Neural progenitor cell (in vitro differentiated cells): ENCODE results near the gene RHPN2. TPM values are rescaled to one million over a fixed set of nuclear protein-coding genes. Genes with fewer than 3 reads are reported as not detected.
A peak's percentile ranks its signal among the peaks of the same experiment; 100 is the strongest.

ENCODE experiments used
- DNase-seq: peaks from one replicate; pipeline ENCODE4 v3.0.0-alpha.2; 2016; ENCODE audit warnings: low spot score
- H2AFZ ChIP-seq: fragments of 200-600 bp; sonication (generic); replicated peaks from 2 replicates; pipeline ENCODE4 v1.6.1; 2016; ENCODE audit warnings: antibody characterized with exemption
- H3F3A ChIP-seq: fragments of 200-600 bp; sonication (generic); 2 replicates; pipeline ENCODE4 v1.6.1; 2016; ENCODE audit warnings: antibody characterized with exemption, low read depth
- H3K27ac ChIP-seq: fragments of 200-600 bp; sonication (generic); 2 replicates; pipeline ENCODE4 v1.5.1; 2016; ENCODE audit warnings: mild to moderate bottlenecking
- H3K27me3 ChIP-seq: fragments of 200-600 bp; sonication (generic); 2 replicates; pipeline ENCODE4 v1.6.1; 2016; ENCODE audit warnings: mild to moderate bottlenecking, moderate library complexity
- H3K36me3 ChIP-seq: fragments of 200-600 bp; sonication (generic); 2 replicates; pipeline ENCODE4 v1.5.1; 2016
- H3K4me1 ChIP-seq: fragments of 200-600 bp; sonication (generic); 2 replicates; pipeline ENCODE4 v1.6.1; 2016; ENCODE audit warnings: mixed run types
- H3K4me2 ChIP-seq: fragments of 200-600 bp; sonication (generic); 2 replicates; pipeline ENCODE4 v1.6.1; 2016
- H3K4me3 ChIP-seq: fragments of 200-600 bp; sonication (generic); 2 replicates; pipeline ENCODE4 v1.5.1; 2016
- H3K79me2 ChIP-seq: fragments of 200-600 bp; sonication (generic); 2 replicates; pipeline ENCODE4 v1.6.1; 2016; ENCODE audit warnings: low read depth
- H3K9ac ChIP-seq: fragments of 200-600 bp; sonication (generic); 2 replicates; pipeline ENCODE4 v1.6.1; 2016
- H3K9me3 ChIP-seq: fragments of 200-600 bp; sonication (generic); 2 replicates; pipeline ENCODE4 v1.5.1; 2016; ENCODE audit warnings: low read depth
- H4K20me1 ChIP-seq: fragments of 200-600 bp; sonication (generic); 2 replicates; pipeline ENCODE4 v1.6.1; 2016; ENCODE audit warnings: low read depth
- H3K27ac Mint-ChIP-seq: 3 replicates; pipeline ENCODE4 v1.8.0; 2021; ENCODE audit warnings: mixed read lengths
- H3K27me3 Mint-ChIP-seq: 2 replicates; pipeline ENCODE4 v1.8.0; 2022; ENCODE audit warnings: low read depth, mild to moderate bottlenecking, inconsistent platforms, moderate library complexity, mixed read lengths; ENCODE audit not compliant: insufficient read depth
- H3K36me3 Mint-ChIP-seq: 3 replicates; pipeline ENCODE4 v1.8.0; 2021; ENCODE audit warnings: mixed read lengths
- H3K4me1 Mint-ChIP-seq: 3 replicates; pipeline ENCODE4 v1.8.0; 2021; ENCODE audit warnings: mixed read lengths
- H3K4me3 Mint-ChIP-seq: 3 replicates; pipeline ENCODE4 v1.8.0; 2021; ENCODE audit warnings: mild to moderate bottlenecking, moderate library complexity, mixed read lengths
- H3K9me3 Mint-ChIP-seq: 3 replicates; pipeline ENCODE4 v1.8.0; 2020; ENCODE audit warnings: mixed read lengths
- CTCF ChIP-seq: fragments of 200-600 bp; sonication (generic); IDR thresholded peaks from 2 replicates; pipeline ENCODE4 v1.5.1; 2017; ENCODE audit warnings: antibody characterized with exemption, mild to moderate bottlenecking
- EZH2 ChIP-seq: fragments of 200-600 bp; sonication (generic); IDR thresholded peaks from 2 replicates; pipeline ENCODE4 v1.6.1; 2017; ENCODE audit warnings: antibody characterized with exemption, mild to moderate bottlenecking, moderate library complexity
- EZH2phosphoT487 ChIP-seq: fragments of 200-600 bp; sonication (generic); IDR thresholded peaks from 2 replicates; pipeline ENCODE4 v1.6.1; 2017; ENCODE audit warnings: antibody characterized with exemption
- total RNA-seq: library from RNA; depleted of rRNA; stranded (reverse); fragments of >200 nt; gene quantifications from 2 replicates; pipeline ENCODE4 v1.2.3, GENCODE V29; 2015; ENCODE audit warnings: low replicate concordance

RHPN2 gene
- total RNA-seq, 1 donor from 2014 or later, result 27.0 TPM

GRCh38 chr19:33063753-33064457 is 783 bp downstream of the RHPN2 start:
- no peaks in the 10 kb centered on the region for H3K9me3 ChIP-seq
- H3K79me2 ChIP-seq, result peaks cover 56% of the 10 kb centered on the region
- H3K4me1 ChIP-seq, result peaks cover 8% of the 10 kb centered on the region
- Mint-ChIP-seq H3K4me1 (peaks cover 24% of the 10 kb centered on the region), H3K36me3 (no peaks in the 10 kb centered on the region), H3K27ac (no peak overlapping the region), H3K27me3 (peaks cover 15% of the 10 kb centered on the region), H3K9me3 (no peaks in the 10 kb centered on the region), H3K4me3 (peak overlapping the region; percentile 88)
- peaks cover 13% of the 10 kb centered on the region for H3K27me3 ChIP-seq
- peak overlapping the region; percentile 99 for H3K4me2 ChIP-seq
- no peak overlapping the region for H3K27ac ChIP-seq
- peak overlapping the region; percentile 95 for H3K4me3 ChIP-seq
- H3K9ac ChIP-seq, result peak overlapping the region; percentile 57
- peaks cover 27% of the 10 kb centered on the region for H4K20me1 ChIP-seq
- H3F3A ChIP-seq, result peaks cover 28% of the 10 kb centered on the region
- H2AFZ ChIP-seq, result peak overlapping the region; percentile 88
- TF ChIP-seq CTCF (no peak), EZH2 (no peak), EZH2phosphoT487 (no peak)
- no peaks in the 10 kb centered on the region for H3K36me3 ChIP-seq
- DNase-seq, result peak; percentile 52

- TF ChIP-seq EZH2phosphoT487 (no peak), EZH2 (no peak), CTCF (no peak)
- Histone ChIP-seq H3K79me2 (peaks cover 61% of the 10 kb centered on the region), H3K4me2 (peak overlapping the region; percentile 99), H3F3A (peaks cover 34% of the 10 kb centered on the region), H3K4me3 (peak overlapping the region; percentile 95), H2AFZ (no peak overlapping the region), H3K27ac (no peak overlapping the region), H3K27me3 (peaks cover 13% of the 10 kb centered on the region), H3K9ac (no peak overlapping the region), H4K20me1 (peaks cover 32% of the 10 kb centered on the region), H3K9me3 (no peaks in the 10 kb centered on the region), H3K36me3 (no peaks in the 10 kb centered on the region), H3K4me1 (peaks cover 8% of the 10 kb centered on the region)
- Mint-ChIP-seq H3K4me1 (peaks cover 28% of the 10 kb centered on the region), H3K27ac (no peak overlapping the region), H3K4me3 (peak overlapping the region; percentile 88), H3K27me3 (peaks cover 15% of the 10 kb centered on the region), H3K9me3 (no peaks in the 10 kb centered on the region), H3K36me3 (no peaks in the 10 kb centered on the region)
- DNase-seq, result no peak
Observed at GRCh38 chr19:33063356-33063752, 1.3 kb downstream of the RHPN2 start.

- peak overlapping the region; percentile 95 for H3K4me3 ChIP-seq
- H3K27me3 Mint-ChIP-seq, result peaks cover 15% of the 10 kb centered on the region
- no peak overlapping the region for H3K27ac Mint-ChIP-seq
Observed at GRCh38 chr19:33062902-33063301, 1.8 kb downstream of the RHPN2 start.

More at GRCh38 chr19:33062902-33063301, 1.8 kb downstream of the RHPN2 start:
- Histone ChIP-seq H3K9me3 (no peaks in the 10 kb centered on the region), H3K27ac (no peak overlapping the region), H2AFZ (no peak overlapping the region), H3K4me2 (peak overlapping the region; percentile 99), H3K79me2 (peaks cover 66% of the 10 kb centered on the region), H3K4me1 (peaks cover 8% of the 10 kb centered on the region), H3F3A (peaks cover 38% of the 10 kb centered on the region), H3K36me3 (no peaks in the 10 kb centered on the region), H3K27me3 (peaks cover 13% of the 10 kb centered on the region), H3K9ac (no peak overlapping the region), H4K20me1 (peaks cover 35% of the 10 kb centered on the region)
- no peak for TF ChIP-seq CTCF
- no peak for DNase-seq
- no peaks in the 10 kb centered on the region for H3K9me3 Mint-ChIP-seq
- peak overlapping the region; percentile 88 for H3K4me3 Mint-ChIP-seq
- peaks cover 33% of the 10 kb centered on the region for H3K4me1 Mint-ChIP-seq
- H3K36me3 Mint-ChIP-seq, result no peaks in the 10 kb centered on the region
